Measurements from ENCODE around the gene ECE2.

ECE2 gene

DNA sequence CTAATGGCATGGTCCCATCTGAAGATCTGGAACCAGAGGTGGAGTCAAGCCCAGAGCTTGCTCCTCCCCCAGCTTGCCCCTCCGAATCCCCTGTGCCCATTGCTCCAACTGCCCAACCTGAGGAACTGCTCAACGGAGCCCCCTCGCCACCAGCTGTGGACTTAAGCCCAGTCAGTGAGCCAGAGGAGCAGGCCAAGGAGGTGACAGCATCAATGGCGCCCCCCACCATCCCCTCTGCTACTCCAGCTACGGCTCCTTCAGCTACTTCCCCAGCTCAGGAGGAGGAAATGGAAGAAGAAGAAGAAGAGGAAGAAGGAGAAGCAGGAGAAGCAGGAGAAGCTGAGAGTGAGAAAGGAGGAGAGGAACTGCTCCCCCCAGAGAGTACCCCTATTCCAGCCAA lies 45.8 kb downstream of the ECE2 start:
- Histone ChIP-seq H3K4me3 (no peak overlapping the region), H3K27ac (peak overlapping the region in 1 of 2 donors; percentile 96)
- TF ChIP-seq, protein P1, sequence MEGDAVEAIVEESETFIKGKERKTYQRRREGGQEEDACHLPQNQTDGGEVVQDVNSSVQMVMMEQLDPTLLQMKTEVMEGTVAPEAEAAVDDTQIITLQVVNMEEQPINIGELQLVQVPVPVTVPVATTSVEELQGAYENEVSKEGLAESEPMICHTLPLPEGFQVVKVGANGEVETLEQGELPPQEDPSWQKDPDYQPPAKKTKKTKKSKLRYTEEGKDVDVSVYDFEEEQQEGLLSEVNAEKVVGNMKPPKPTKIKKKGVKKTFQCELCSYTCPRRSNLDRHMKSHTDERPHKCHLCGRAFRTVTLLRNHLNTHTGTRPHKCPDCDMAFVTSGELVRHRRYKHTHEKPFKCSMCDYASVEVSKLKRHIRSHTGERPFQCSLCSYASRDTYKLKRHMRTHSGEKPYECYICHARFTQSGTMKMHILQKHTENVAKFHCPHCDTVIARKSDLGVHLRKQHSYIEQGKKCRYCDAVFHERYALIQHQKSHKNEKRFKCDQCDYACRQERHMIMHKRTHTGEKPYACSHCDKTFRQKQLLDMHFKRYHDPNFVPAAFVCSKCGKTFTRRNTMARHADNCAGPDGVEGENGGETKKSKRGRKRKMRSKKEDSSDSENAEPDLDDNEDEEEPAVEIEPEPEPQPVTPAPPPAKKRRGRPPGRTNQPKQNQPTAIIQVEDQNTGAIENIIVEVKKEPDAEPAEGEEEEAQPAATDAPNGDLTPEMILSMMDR (IDR thresholded peaks at IDR 0.05): no peak
- DNase-seq (ENCODE audit: low spot score): no peak

DNA sequence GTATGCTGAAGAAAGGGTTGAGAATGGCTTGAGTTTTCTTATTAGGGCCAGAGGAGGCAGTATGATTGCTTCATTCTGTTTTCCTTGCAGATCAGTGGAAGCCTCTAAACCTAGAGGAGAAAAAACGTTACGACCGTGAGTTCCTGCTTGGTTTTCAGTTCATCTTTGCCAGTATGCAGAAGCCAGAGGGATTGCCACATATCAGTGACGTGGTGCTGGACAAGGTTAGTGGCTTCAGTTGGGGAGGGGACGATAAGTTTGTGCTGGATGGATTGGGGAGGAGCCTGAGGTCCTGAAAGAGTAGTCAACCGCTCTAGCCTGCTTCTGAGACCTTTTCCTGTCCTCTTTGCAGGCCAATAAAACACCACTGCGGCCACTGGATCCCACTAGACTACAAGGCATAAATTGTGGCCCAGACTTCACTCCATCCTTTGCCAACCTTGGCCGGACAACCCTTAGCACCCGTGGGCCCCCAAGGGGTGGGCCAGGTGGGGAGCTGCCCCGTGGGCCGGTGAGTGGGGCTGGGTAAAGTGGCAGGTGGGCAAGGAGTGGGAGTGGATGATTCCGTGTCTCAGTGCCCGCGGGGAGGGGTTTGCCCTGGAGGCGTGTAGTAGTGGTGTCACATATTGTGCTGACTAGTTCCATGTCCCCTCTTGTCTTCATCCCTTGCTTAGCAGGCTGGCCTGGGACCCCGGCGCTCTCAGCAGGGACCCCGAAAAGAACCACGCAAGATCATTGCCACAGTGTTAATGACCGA lies 47.1 kb downstream of the ECE2 start:
- TF ChIP-seq, protein P1 (IDR thresholded peaks at IDR 0.05): no peak
- no peak for DNase-seq (ENCODE audit: low spot score)
- Histone ChIP-seq H3K4me3 (no peak overlapping the region), H3K27ac (peak overlapping the region in 1 of 2 donors; percentile 96)

DNA sequence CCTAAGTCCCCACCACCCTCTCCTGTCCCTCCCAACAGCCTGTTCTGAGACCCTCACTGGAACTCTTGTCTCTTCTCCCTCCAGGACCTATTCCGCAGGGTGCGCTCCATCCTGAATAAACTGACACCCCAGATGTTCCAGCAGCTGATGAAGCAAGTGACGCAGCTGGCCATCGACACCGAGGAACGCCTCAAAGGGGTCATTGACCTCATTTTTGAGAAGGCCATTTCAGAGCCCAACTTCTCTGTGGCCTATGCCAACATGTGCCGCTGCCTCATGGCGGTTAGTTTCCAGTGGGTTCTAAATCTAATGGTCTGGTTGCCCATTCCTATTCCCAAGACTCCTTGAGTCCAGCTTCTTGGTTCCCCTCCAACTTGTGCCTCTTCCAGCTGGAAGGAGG lies 47.9 kb downstream of the ECE2 start:
- TF ChIP-seq, protein P1 (IDR thresholded peaks at IDR 0.05): no peak
- Histone ChIP-seq H3K27ac (peak overlapping the region in 1 of 2 donors; percentile 78), H3K4me3 (no peak overlapping the region)
- DNase-seq (ENCODE audit: low spot score): no peak

DNA sequence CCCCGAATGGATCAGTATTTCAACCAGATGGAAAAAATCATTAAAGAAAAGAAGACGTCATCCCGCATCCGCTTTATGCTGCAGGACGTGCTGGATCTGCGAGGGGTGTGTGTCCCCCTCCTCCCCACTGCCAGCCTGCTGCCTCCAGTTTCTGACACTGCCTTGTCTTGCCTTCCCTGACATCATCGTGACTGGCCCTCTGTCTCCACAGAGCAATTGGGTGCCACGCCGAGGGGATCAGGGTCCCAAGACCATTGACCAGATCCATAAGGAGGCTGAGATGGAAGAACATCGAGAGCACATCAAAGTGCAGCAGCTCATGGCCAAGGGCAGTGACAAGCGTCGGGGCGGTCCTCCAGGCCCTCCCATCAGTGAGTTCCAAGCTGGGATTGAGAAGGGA lies 49.4 kb downstream of the ECE2 start:
- no peak overlapping the region for H3K4me3 ChIP-seq
- H3K27ac ChIP-seq: no peak overlapping the region
- TF ChIP-seq, protein P1 (IDR thresholded peaks at IDR 0.05): no peak
- DNase-seq (ENCODE audit: low spot score): no peak

DNA sequence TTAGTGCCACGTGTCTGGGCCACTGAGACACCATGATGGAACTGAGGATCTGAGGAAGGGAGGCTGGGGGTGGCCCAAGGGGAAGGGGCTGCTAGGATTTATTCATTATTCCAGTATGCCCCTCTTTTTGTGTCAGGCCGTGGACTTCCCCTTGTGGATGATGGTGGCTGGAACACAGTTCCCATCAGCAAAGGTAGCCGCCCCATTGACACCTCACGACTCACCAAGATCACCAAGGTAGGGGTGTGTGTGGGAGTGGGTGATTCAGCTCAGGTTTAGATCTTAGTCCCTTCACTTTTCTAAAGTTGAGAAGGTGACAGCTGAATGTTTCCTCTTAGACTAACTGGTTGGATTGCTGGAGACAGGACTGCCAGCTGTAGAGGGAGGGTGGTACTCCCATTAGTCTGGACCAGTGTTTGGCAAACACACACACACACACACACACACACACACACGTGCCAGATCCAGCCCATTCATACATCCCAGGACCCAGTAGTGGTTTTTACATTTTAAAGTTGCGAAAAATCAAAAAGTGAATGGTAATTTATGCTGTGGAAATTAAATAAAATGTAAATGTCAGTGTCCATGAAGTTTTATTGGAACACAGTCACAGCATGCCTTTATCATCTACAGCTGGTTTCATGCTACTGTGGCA lies 50.0 kb downstream of the ECE2 start:
- TF ChIP-seq, protein P1 (IDR thresholded peaks at IDR 0.05): no peak

GRCh38 chr3:184327171-184327570 lies 51.3 kb downstream of the ECE2 start:
- Histone ChIP-seq H3K27ac (no peak overlapping the region), H3K4me3 (no peak overlapping the region)
- no peak for DNase-seq (ENCODE audit: low spot score)
- TF ChIP-seq, protein P1 (IDR thresholded peaks at IDR 0.05): no peak

More for the DNA sequence above, 50.0 kb downstream of the ECE2 start:
- Histone ChIP-seq H3K4me3 (no peak overlapping the region), H3K27ac (no peak overlapping the region)
- DNase-seq (ENCODE audit: low spot score): no peak

- no peak overlapping the region for H3K4me3 ChIP-seq
- no peak for DNase-seq (ENCODE audit: low spot score)
- TF ChIP-seq, protein P1 (IDR thresholded peaks at IDR 0.05): no peak
These were observed 52.7 kb downstream of the ECE2 start for GRCh38 chr3:184328516-184328915.

More at GRCh38 chr3:184328516-184328915, 52.7 kb downstream of the ECE2 start:
- no peak overlapping the region for H3K27ac ChIP-seq

All from coronary artery (tissue), 2 donors.